DOHH2 (cell line): ENCODE data around the gene CDK19.

Source experiments
- H3F3A ChIP-seq: fragments of 200-600 bp; sonication (generic), shearing (Covaris generic); 2 replicates; pipeline ENCODE4 v1.6.0; 2016; ENCODE audit warnings: antibody characterized with exemption, mild to moderate bottlenecking; ENCODE audit not compliant: control insufficient read depth, insufficient read depth
- H3K27ac ChIP-seq: fragments of 200-600 bp; sonication (generic); 2 replicates; pipeline ENCODE4 v1.5.1; 2014; ENCODE audit warnings: low read depth, mild to moderate bottlenecking, low read length, moderate library complexity
- H3K27me3 ChIP-seq: fragments of 200-600 bp; sonication (generic); 2 replicates; pipeline ENCODE4 v1.6.1; 2014; ENCODE audit warnings: mild to moderate bottlenecking, low read length, mixed read lengths; ENCODE audit not compliant: control insufficient read depth
- H3K36me3 ChIP-seq: fragments of 200-600 bp; sonication (generic); 2 replicates; pipeline ENCODE4 v1.6.1; 2014; ENCODE audit warnings: mild to moderate bottlenecking, low read length, moderate library complexity, mixed read lengths; ENCODE audit not compliant: control insufficient read depth
- H3K4me1 ChIP-seq: fragments of 200-600 bp; sonication (generic); 2 replicates; pipeline ENCODE4 v1.6.1; 2014; ENCODE audit warnings: mild to moderate bottlenecking, low read length, mixed read lengths; ENCODE audit not compliant: control insufficient read depth
- H3K4me2 ChIP-seq: fragments of 200-600 bp; sonication (generic); 2 replicates; pipeline ENCODE4 v1.6.0; 2014; ENCODE audit warnings: mild to moderate bottlenecking, low read length, moderate library complexity
- H3K4me3 ChIP-seq: fragments of 200-600 bp; sonication (generic); 2 replicates; pipeline ENCODE4 v1.5.1; 2014; ENCODE audit warnings: mild to moderate bottlenecking, low read length, mixed read lengths
- H3K79me2 ChIP-seq: fragments of 200-600 bp; sonication (generic); 2 replicates; pipeline ENCODE4 v1.6.1; 2014; ENCODE audit warnings: mild to moderate bottlenecking, low read length, mixed read lengths; ENCODE audit not compliant: control insufficient read depth
- H3K9me2 ChIP-seq: fragments of 200-600 bp; sonication (generic); replicated peaks from 2 replicates; pipeline ENCODE4 v1.6.1; 2014; ENCODE audit warnings: mild to moderate bottlenecking, low read length, mixed read lengths; ENCODE audit not compliant: control insufficient read depth
- H3K9me3 ChIP-seq: fragments of 200-600 bp; sonication (generic); 2 replicates; pipeline ENCODE4 v1.6.1; 2014; ENCODE audit warnings: antibody characterized with exemption, low read length, mixed read lengths; ENCODE audit not compliant: control insufficient read depth, insufficient read depth
- H4K20me1 ChIP-seq: fragments of 200-600 bp; sonication (generic); 2 replicates; pipeline ENCODE4 v1.6.0; 2014; ENCODE audit warnings: low read depth, mild to moderate bottlenecking, antibody characterized with exemption, low read length, moderate library complexity; ENCODE audit not compliant: control insufficient read depth, insufficient read depth
- CTCF ChIP-seq: fragments of 200-600 bp; sonication (generic); IDR thresholded peaks from one replicate; pipeline ENCODE4 v1.5.1; 2014; ENCODE audit warnings: antibody characterized with exemption, mild to moderate bottlenecking, low read depth, low read length; ENCODE audit not compliant: poor library complexity, severe bottlenecking
- EZH2phosphoT487 ChIP-seq: fragments of 200-600 bp; sonication (generic); IDR thresholded peaks from 2 replicates; pipeline ENCODE4 v1.6.1; 2017; ENCODE audit warnings: borderline replicate concordance, mild to moderate bottlenecking, antibody characterized with exemption, low read length, moderate library complexity, mixed read lengths

Gene CDK19

DNA sequence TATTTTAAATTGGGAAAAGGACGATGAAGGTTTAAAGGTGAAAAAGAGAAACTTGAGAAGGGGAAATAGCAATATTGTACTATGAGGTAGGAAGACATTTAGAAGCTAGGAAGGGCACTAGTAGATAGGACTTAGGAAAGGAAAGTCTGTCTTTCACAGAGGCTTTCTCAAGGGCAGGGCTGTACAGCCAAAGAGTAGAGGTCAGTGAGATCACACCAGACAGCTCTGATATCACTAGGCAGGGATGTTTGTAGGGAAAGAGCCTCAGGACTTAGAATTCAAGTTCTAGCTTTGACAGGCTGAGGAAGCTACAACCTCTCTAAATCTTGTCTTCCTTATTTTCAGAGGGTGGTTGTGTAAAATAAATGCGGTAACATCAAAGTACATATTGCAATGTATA lies 178.5 kb downstream of the CDK19 start:
- H3K27me3 ChIP-seq = no peaks in the 10 kb centered on the region
- no peak overlapping the region for H3K4me3 ChIP-seq
- H3K4me1 ChIP-seq = peaks cover 10% of the 10 kb centered on the region
- no peaks in the 10 kb centered on the region for H3K9me2 ChIP-seq
- TF ChIP-seq EZH2phosphoT487 (no peak), CTCF (no peak)
- no peaks in the 10 kb centered on the region for H3K9me3 ChIP-seq
- H3K36me3 ChIP-seq = no peaks in the 10 kb centered on the region
- H3K27ac ChIP-seq = no peak overlapping the region
- H3F3A ChIP-seq = no peaks in the 10 kb centered on the region; the same call in 1 of the 2 replicates
- no peak overlapping the region for H3K4me2 ChIP-seq
- no peaks in the 10 kb centered on the region for H3K79me2 ChIP-seq
- H4K20me1 ChIP-seq = no peaks in the 10 kb centered on the region

DNA sequence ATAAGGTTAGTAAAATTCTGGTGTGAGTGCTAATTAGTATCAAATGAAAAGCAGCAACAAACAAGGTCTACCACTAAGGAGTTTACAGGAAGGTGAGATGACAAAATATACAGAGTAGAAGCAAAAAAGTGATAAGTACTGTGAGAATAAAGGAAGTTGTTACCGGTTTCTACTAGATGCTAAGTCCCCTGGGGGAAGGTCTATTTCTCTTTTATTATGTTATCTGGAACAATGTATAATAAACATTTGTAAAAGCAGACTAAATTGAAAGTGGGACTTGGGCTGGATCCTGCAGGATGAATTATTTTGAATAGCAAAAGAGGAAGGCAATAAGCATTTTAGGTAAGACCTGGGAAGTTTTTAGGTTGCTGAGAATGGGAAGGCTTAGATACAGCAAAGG lies 180.2 kb downstream of the CDK19 start:
- Histone ChIP-seq H3K36me3 (no peaks in the 10 kb centered on the region), H3F3A (no peaks in the 10 kb centered on the region; the same call in 1 of the 2 replicates), H3K79me2 (no peaks in the 10 kb centered on the region), H3K9me3 (no peaks in the 10 kb centered on the region), H3K9me2 (no peaks in the 10 kb centered on the region), H3K4me1 (peaks cover 10% of the 10 kb centered on the region), H3K27me3 (no peaks in the 10 kb centered on the region), H3K27ac (no peak overlapping the region), H3K4me3 (no peak overlapping the region), H3K4me2 (no peak overlapping the region), H4K20me1 (no peaks in the 10 kb centered on the region)
- TF ChIP-seq EZH2phosphoT487 (no peak), CTCF (no peak)

DNA sequence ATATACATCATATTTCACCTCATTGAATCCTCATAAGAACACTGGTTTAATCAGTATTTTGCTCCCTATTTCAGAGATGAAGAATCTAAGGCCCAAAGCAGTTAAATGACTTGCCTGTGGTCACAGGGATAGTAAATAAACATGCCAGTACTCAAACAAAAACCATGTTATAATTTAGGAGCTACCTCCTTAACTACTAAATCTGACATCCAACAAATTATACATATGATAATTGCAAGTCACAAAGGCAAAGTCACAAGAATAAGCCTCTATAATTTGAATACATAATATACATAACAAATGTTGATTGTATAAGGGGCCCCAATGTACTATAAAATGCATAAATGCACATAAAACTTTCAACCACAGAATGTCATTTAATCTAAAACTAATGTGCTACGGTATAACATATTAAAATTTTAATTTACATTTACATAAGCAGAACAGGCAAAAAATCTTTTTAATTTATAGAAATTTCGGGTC lies 181.5 kb downstream of the CDK19 start:
- TF ChIP-seq CTCF (no peak), EZH2phosphoT487 (no peak)
- no peaks in the 10 kb centered on the region for H3K27me3 ChIP-seq
- no peak overlapping the region for H3K4me2 ChIP-seq
- no peak overlapping the region for H3K4me3 ChIP-seq
- H3K4me1 ChIP-seq = peaks cover 10% of the 10 kb centered on the region
- no peaks in the 10 kb centered on the region for H3K9me3 ChIP-seq
- no peaks in the 10 kb centered on the region for H4K20me1 ChIP-seq
- H3K36me3 ChIP-seq = no peaks in the 10 kb centered on the region
- H3F3A ChIP-seq = no peaks in the 10 kb centered on the region
- no peaks in the 10 kb centered on the region for H3K79me2 ChIP-seq
- H3K27ac ChIP-seq = no peak overlapping the region
- H3K9me2 ChIP-seq = no peaks in the 10 kb centered on the region
